ENCODE measurements around the gene LTK. TPM values are rescaled to one million over a fixed set of nuclear protein-coding genes. Genes with fewer than 3 reads are reported as not detected.

Gene LTK
- polyA plus RNA-seq, 1 donor, result 14.7 TPM

GRCh38 chr15:41556677-41557076, 43.0 kb upstream of the LTK start:
- Histone ChIP-seq H3K4me1 (ENCODE audit: control insufficient read depth, insufficient read depth, low read length) (peaks cover 37% of the 10 kb centered on the region), H3K36me3 (ENCODE audit: control insufficient read depth, insufficient read depth, low read length) (peaks cover 9% of the 10 kb centered on the region), H3K27ac (ENCODE audit: low read length) (no peak overlapping the region), H3K9me3 (ENCODE audit: control insufficient read depth, low read depth, low read length) (no peaks in the 10 kb centered on the region), H3K27me3 (ENCODE audit: control insufficient read depth, insufficient read depth, low read length) (no peaks in the 10 kb centered on the region), H3K4me3 (ENCODE audit: low read length) (no peak overlapping the region)
- 80% methylated on average over 3 of the region's 5 CpGs for WGBS (ENCODE audit: insufficient coverage, low lambda C conversion rate)
- no peak for DNase-seq

DNA sequence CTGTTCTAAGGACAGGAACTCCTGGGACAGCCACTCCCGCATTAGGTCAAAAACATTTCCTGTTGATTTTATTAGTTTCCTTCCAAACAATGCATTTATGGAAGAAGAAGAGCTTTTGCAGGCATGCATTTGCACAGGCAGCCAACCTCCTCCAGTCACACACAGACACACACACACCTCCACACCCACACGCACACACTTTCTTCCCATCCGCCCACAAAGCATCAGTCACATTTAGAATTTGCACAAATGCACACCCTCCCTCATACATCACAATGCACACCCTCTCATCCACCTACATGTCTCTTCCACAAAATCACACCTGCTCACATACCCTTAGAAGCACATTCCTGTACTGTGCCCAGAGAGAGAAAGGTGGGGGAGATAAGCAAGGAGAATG, 41.3 kb upstream of the LTK start:
- peaks cover 25% of the 10 kb centered on the region for H3K4me1 ChIP-seq (ENCODE audit: control insufficient read depth, insufficient read depth, low read length)
- H3K27ac ChIP-seq (ENCODE audit: low read length), result peak overlapping the region; percentile 54
- DNase-seq, result peak in 1 of 2 donors; percentile 18
- no peaks in the 10 kb centered on the region for H3K9me3 ChIP-seq (ENCODE audit: control insufficient read depth, low read depth, low read length)
- H3K4me3 ChIP-seq (ENCODE audit: low read length), result no peak overlapping the region
- H3K36me3 ChIP-seq (ENCODE audit: control insufficient read depth, insufficient read depth, low read length), result no peaks in the 10 kb centered on the region
- H3K27me3 ChIP-seq (ENCODE audit: control insufficient read depth, insufficient read depth, low read length), result no peaks in the 10 kb centered on the region
- no CpG with 5 or more reads among the region's 3 CpGs for WGBS (ENCODE audit: insufficient coverage, low lambda C conversion rate)

DNA sequence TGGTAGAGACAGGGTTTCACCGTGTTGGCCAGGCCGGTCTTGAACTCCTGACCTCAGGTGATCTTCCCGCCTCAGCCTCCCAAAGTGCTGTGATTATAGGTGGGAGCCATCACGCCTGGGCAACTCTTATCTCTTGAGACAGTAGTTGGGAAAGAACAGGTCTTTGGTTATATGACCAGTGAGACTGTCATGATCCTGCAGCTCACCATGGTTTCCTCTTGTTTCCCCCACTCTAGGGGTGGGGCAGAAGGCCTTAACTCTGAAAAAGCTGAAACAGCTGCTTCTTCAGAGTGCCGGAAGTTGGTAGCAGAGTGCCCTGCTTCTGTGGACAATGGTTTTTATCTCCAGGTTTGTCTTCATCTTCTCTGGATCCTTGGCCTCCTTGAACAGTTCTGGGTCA, 40.7 kb upstream of the LTK start:
- H3K4me3 ChIP-seq (ENCODE audit: low read length), result no peak overlapping the region
- H3K27ac ChIP-seq (ENCODE audit: low read length), result peak overlapping the region; percentile 54
- H3K36me3 ChIP-seq (ENCODE audit: control insufficient read depth, insufficient read depth, low read length), result no peaks in the 10 kb centered on the region
- H3K9me3 ChIP-seq (ENCODE audit: control insufficient read depth, low read depth, low read length), result no peaks in the 10 kb centered on the region
- peaks cover 30% of the 10 kb centered on the region for H3K4me1 ChIP-seq (ENCODE audit: control insufficient read depth, insufficient read depth, low read length)
- no CpG with 5 or more reads among the region's 5 CpGs for WGBS (ENCODE audit: insufficient coverage, low lambda C conversion rate)
- DNase-seq, result peak; percentile 72 to 82
- no peaks in the 10 kb centered on the region for H3K27me3 ChIP-seq (ENCODE audit: control insufficient read depth, insufficient read depth, low read length)

GRCh38 chr15:41553731-41554130, 40.1 kb upstream of the LTK start:
- H3K4me3 ChIP-seq (ENCODE audit: low read length), result no peak overlapping the region
- no peaks in the 10 kb centered on the region for H3K9me3 ChIP-seq (ENCODE audit: control insufficient read depth, low read depth, low read length)
- 100% methylated on average over 1 of the region's 1 CpG for WGBS (ENCODE audit: insufficient coverage, low lambda C conversion rate)

GRCh38 chr15:41550066-41550775, 36.6 kb upstream of the LTK start:
- Histone ChIP-seq H3K4me3 (ENCODE audit: low read length) (no peak overlapping the region), H3K9me3 (ENCODE audit: control insufficient read depth, low read depth, low read length) (no peaks in the 10 kb centered on the region)
- WGBS (ENCODE audit: insufficient coverage, low lambda C conversion rate), result 41% methylated on average over 3 of the region's 9 CpGs

More at GRCh38 chr15:41553731-41554130, 40.1 kb upstream of the LTK start:
- no peak for DNase-seq
- H3K36me3 ChIP-seq (ENCODE audit: control insufficient read depth, insufficient read depth, low read length), result no peaks in the 10 kb centered on the region
- H3K27ac ChIP-seq (ENCODE audit: low read length), result peak overlapping the region; percentile 54
- H3K4me1 ChIP-seq (ENCODE audit: control insufficient read depth, insufficient read depth, low read length), result peaks cover 32% of the 10 kb centered on the region
- no peaks in the 10 kb centered on the region for H3K27me3 ChIP-seq (ENCODE audit: control insufficient read depth, insufficient read depth, low read length)

DNA sequence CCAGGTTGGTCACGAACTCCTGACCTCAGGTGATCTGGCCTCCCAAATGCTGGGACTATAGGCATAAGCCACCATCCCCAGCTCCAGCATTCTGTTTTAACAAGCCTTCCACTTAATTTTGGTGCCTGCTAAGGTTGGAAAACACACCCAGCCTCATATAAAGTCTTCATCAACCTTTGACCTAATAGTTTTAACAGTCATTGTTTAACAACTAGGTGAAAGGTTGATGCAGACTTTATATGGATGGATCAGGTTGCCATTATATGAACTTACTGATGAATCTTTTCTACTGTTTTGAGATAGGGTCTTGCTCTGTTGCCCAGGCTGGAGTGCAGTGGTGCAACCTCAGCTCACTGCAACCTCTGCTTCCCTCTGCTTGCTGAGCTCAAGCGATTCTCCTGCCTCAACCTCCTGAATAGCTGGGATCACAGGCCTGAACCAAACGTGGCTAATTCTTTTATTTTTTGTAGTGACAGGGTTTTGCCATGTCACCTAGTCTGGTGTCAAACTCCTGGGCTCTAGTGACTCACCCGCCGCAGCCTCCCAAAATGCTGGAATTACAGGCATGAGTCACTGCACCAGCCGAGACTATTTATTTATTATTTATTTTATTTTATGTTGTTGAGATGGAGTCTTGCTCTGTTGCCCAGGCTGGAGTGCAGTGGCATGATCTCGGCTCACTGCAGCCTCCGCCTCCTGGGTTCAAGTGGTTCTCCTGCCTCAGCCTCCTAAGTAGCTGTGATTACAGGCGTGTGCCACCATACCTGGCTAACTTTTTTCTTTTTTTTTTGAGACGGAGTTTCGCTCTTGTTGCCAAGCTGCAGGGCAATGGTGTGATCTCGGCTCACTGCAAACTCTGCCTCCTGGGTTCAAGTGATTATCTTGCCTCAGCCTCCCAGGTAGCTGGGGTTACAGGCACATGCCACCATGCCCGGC, 33.5 kb upstream of the LTK start:
- Histone ChIP-seq H3K4me3 (ENCODE audit: low read length) (no peak overlapping the region), H3K36me3 (ENCODE audit: control insufficient read depth, insufficient read depth, low read length) (no peaks in the 10 kb centered on the region), H3K4me1 (ENCODE audit: control insufficient read depth, insufficient read depth, low read length) (peaks cover 17% of the 10 kb centered on the region), H3K9me3 (ENCODE audit: control insufficient read depth, low read depth, low read length) (no peaks in the 10 kb centered on the region), H3K27ac (ENCODE audit: low read length) (no peak overlapping the region), H3K27me3 (ENCODE audit: control insufficient read depth, insufficient read depth, low read length) (no peaks in the 10 kb centered on the region)
- DNase-seq, result peak in 1 of 2 donors; percentile 60
- WGBS (ENCODE audit: insufficient coverage, low lambda C conversion rate), result no CpG with 5 or more reads among the region's 13 CpGs

More at GRCh38 chr15:41550066-41550775, 36.6 kb upstream of the LTK start:
- Histone ChIP-seq H3K27me3 (ENCODE audit: control insufficient read depth, insufficient read depth, low read length) (no peaks in the 10 kb centered on the region), H3K27ac (ENCODE audit: low read length) (peak overlapping the region; percentile 74), H3K36me3 (ENCODE audit: control insufficient read depth, insufficient read depth, low read length) (no peaks in the 10 kb centered on the region), H3K4me1 (ENCODE audit: control insufficient read depth, insufficient read depth, low read length) (peaks cover 27% of the 10 kb centered on the region)
- peak; percentile 81 to 93 for DNase-seq

DNA sequence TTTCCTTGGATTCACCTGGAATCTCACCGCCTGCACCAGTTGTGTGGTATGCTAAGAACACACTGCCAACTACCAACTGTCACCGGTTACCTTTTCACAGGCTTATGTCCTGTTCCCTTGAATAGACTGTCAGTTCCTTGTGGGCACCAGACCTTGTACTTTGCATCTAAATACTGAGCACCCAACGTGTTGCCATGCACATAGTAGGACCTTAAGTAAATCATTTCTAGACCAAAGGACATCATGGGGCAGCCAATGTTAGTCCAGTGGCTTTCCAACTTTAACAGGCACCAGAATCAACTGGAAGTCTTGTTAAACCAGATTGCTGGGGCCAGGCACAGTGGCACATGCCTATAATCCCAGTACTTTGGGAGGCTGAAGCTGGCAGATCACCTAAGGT, 31.6 kb upstream of the LTK start:
- H3K27ac ChIP-seq (ENCODE audit: low read length), result no peak overlapping the region
- no peaks in the 10 kb centered on the region for H3K36me3 ChIP-seq (ENCODE audit: control insufficient read depth, insufficient read depth, low read length)
- H3K27me3 ChIP-seq (ENCODE audit: control insufficient read depth, insufficient read depth, low read length), result no peaks in the 10 kb centered on the region
- peaks cover 14% of the 10 kb centered on the region for H3K4me1 ChIP-seq (ENCODE audit: control insufficient read depth, insufficient read depth, low read length)
- no peak overlapping the region for H3K4me3 ChIP-seq (ENCODE audit: low read length)
- peak in 1 of 2 donors; percentile 18 for DNase-seq
- H3K9me3 ChIP-seq (ENCODE audit: control insufficient read depth, low read depth, low read length), result no peaks in the 10 kb centered on the region
- 100% methylated on average over 1 of the region's 3 CpGs for WGBS (ENCODE audit: insufficient coverage, low lambda C conversion rate)

GRCh38 chr15:41544650-41545015, 31.0 kb upstream of the LTK start:
- Histone ChIP-seq H3K4me1 (ENCODE audit: control insufficient read depth, insufficient read depth, low read length) (peaks cover 10% of the 10 kb centered on the region), H3K36me3 (ENCODE audit: control insufficient read depth, insufficient read depth, low read length) (no peaks in the 10 kb centered on the region), H3K27me3 (ENCODE audit: control insufficient read depth, insufficient read depth, low read length) (no peaks in the 10 kb centered on the region), H3K27ac (ENCODE audit: low read length) (no peak overlapping the region), H3K9me3 (ENCODE audit: control insufficient read depth, low read depth, low read length) (no peaks in the 10 kb centered on the region), H3K4me3 (ENCODE audit: low read length) (peak overlapping the region; percentile 85)
- DNase-seq, result no peak
- no CpG with 5 or more reads among the region's 15 CpGs for WGBS (ENCODE audit: insufficient coverage, low lambda C conversion rate)

- H3K4me3 ChIP-seq (ENCODE audit: low read length), result peak overlapping the region; percentile 85
- peaks cover 5% of the 10 kb centered on the region for H3K4me1 ChIP-seq (ENCODE audit: control insufficient read depth, insufficient read depth, low read length)
- no peaks in the 10 kb centered on the region for H3K36me3 ChIP-seq (ENCODE audit: control insufficient read depth, insufficient read depth, low read length)
- no peaks in the 10 kb centered on the region for H3K9me3 ChIP-seq (ENCODE audit: control insufficient read depth, low read depth, low read length)
- WGBS (ENCODE audit: insufficient coverage, low lambda C conversion rate), result 14% methylated on average over 1 of the region's 8 CpGs
- no peak for DNase-seq
- no peaks in the 10 kb centered on the region for H3K27me3 ChIP-seq (ENCODE audit: control insufficient read depth, insufficient read depth, low read length)
- H3K27ac ChIP-seq (ENCODE audit: low read length), result peak overlapping the region; percentile 74
These were observed 29.9 kb upstream of the LTK start for GRCh38 chr15:41543521-41543870.

DNA sequence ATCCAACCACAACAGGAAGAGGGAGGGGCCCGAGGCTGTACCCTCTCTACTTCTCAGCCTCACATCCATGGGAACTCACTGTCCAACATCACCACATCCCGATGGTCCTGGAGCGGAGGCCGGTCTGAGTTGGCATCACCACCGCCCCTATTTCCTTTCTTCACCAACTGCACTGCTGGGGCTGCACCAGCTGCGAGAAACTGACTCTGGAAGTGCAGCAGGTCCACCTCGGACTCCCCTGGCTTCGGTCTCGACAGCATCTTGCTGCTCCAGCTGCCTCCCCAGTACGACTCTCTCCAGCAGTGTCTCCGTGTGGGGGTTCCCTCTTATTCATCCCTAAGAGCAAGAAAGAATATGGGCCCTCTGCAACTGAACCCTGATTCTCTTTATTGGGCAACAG, 23.2 kb upstream of the LTK start:
- Histone ChIP-seq H3K4me1 (ENCODE audit: control insufficient read depth, insufficient read depth, low read length) (no peaks in the 10 kb centered on the region), H3K27ac (ENCODE audit: low read length) (no peak overlapping the region), H3K4me3 (ENCODE audit: low read length) (no peak overlapping the region), H3K9me3 (ENCODE audit: control insufficient read depth, low read depth, low read length) (no peaks in the 10 kb centered on the region), H3K27me3 (ENCODE audit: control insufficient read depth, insufficient read depth, low read length) (no peaks in the 10 kb centered on the region), H3K36me3 (ENCODE audit: control insufficient read depth, insufficient read depth, low read length) (peaks cover 42% of the 10 kb centered on the region)
- no peak for DNase-seq
- whole genome bisulfite sequencing (ENCODE audit: insufficient coverage, low lambda C conversion rate), result no CpG with 5 or more reads among the region's 11 CpGs

Measured in large intestine (tissue), 3 donors.